GM19239 (cell line): ENCODE results near the gene LAMC2.
"Not testable (repeated sequence)": the region's sequence is repeated elsewhere in the genome, so short reads cannot be mapped to it uniquely, and the experiment has no call there.

ENCODE experiments used
- DNase-seq: peaks from one replicate; pipeline ENCODE4 v3.0.0; 2011; ENCODE audit warnings: low spot score; ENCODE audit not compliant: insufficient read length
- FAIRE-seq: peaks from 2 replicates; lab custom pipeline; 2011; peaks lifted over from hg19 to GRCh38; lab: Jason Lieb, UNC

Gene LAMC2

DNA sequence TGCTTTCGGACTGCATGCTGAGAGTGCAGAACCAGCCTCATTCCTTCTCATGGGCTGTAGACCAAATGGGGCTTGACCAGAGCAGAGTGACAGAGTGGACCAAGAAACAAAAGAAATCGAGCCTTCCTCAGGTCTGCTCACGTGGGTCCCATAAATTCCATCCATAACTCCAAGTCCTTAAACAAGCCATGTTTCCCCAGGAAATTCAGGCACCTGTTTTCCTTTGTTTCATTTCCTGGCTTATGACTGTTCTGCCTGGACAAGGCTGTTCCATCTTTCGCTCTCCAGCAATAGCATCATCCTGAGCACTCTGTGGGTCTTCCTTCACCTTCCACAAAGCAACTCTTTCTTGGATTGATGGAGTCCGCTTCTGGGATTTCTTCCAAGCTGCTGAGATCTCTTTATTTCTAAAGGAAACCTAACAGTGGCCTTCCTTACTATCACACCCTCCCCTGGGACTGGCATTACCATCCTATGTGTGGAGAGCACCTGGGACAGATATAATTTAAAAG, 63.9 kb downstream of the LAMC2 start:
- FAIRE-seq (no peak), DNase-seq (no peak)

DNA sequence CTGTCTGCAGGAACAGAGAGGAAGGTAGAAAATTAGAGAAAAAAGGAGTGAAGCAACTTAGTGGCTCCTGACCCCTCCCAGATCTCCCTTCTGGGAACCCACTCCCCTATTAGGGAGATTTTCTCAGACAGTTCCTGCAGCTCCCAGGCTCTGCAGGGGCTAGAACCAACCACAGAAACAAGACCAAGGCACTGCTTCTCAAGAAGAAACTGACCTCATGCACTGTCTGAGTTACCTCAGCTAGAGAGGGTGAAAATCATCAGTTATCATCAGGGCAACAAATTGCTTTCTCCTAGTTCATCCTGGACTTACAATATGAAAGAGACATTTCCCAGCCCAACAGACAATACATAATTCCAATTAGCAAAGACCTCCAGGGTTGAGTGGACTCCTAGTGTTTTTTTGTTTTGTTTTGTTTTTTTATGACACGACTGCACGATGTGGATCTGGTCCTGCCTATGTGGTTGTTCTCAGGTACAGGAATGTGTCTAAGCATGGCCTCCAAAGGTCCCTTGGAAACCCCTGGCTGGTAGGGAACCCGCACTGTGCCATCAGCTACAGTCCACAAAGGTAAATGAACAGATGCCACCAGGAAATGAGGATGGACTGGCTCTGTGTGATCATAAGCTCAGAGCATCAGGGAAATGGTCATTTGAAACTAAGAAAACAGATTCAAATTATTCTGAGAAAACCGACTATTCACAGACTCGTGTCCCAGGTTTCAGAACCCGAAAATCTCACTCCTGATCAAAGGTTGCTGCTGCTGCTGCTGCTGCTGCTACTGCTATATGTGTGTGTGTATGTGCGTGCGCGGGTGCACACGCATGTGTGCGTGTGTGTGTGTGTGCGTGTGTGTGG, 65.3 kb downstream of the LAMC2 start:
- FAIRE-seq, result no peak
- no peak for DNase-seq

GRCh38 chr1:183251959-183252450, 65.9 kb downstream of the LAMC2 start:
- no peak for DNase-seq
- no peak for FAIRE-seq

DNA sequence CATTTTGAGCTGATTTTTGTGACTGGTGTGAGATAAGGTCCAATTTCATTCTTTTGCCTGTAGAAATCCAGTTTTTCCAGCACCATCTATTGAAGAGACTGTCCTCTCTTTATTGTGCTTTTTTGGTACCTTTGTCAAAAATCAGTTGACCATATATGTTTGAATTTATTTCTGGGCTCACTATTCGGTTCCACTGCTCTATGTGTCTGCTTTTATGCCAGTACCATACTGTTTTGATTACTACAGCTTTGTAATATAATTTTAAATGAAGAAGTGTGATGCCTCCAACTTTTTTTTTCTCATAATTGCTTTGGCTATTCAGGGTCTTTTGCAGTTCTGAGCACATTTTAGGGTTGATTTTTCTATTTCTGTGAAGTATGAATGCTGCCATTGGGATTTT, 69.0 kb downstream of the LAMC2 start:
- FAIRE-seq (no peak), DNase-seq (no peak)

DNA sequence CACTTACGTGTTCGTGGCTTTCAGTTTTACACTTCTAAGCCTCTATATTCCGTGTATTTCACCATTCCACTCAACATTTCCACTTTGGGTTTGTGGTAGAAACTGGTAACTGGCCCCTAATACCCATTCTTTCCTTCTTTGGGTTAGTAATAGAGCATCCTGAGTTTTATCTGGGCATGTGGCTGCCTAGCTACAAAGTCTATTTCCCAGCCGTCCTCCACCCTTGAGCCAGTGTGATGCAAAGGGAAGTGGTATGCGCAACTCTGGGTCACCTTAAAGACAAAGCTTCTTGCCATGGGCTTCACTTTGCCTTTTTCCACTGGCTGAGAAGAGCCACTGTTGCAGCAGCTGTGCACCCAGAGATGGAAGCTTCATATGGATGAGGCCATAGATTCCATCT, 73.9 kb downstream of the LAMC2 start:
- DNase-seq, result no peak
- no peak for FAIRE-seq

GRCh38 chr1:183262628-183263200, 76.7 kb downstream of the LAMC2 start:
- FAIRE-seq (no peak), DNase-seq (no peak)

DNA sequence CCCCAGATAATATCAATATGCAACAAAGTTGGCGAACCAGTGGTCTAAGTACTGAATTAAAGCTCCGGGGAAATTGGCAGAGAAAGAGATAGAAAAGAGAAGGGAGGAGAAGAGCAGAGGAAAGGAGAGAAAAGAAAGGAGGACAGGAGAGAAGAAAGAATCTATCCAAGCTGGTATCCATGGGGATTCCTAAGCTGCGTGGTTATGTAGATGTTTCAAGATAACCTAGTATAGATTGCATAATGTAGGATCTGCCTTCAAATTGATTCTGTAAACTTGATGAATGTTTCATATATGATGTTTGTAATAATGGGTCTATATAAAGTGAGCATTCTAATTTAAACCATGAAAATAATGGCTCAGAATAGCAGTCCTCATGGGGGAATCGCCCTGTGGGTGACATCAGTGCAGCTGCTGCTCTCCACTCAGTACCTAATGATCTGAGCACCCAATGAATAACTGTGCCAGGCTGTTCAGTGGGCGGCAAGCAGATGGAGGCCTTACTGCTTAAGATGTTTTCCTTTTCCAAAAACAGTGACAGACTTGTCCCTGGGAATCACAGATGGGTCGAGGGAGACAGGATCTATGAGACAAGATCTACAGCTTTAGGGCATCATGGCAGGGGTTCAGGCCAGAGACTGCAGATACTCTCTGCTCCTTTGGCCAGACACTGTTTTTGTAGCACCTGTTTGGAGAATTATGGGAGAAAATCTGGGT, 78.0 kb downstream of the LAMC2 start:
- no peak for FAIRE-seq
- DNase-seq, result no peak

DNA sequence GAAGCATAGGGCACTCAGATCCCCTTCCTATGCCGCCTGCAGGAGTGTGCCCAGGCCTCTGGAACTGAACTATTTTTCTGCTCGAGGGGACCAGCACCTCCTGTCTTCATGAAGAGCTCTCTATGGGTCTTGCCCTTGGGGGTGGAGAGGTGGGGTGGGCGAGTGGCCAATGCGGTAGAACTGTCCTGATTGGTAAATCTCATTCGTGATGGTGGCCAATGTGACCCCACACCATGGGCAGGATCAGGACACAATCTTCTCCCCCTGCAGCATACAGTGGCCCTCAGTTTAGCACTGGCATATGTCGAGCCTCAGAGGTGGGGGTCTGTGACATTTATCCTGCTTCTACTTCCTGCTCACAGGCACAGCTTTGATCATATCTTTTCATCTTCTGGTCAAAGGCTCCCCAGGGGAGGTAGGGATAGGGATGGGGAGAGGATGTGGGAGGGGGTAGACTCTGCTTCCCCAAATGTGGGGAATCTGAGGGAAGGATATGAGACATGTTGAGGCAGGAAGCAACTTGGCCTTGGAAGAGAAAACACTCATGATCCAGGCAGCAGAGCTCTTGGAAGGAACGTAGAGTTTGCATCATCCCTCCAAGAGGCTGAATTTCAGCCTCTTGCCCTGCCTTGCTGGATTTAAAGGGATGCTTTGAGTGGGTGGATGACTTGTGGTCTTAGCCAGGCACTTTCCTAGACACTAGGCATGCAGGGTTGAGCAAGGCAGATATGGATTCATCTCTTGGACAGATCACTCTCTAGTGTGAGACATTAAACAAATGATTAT, 81.8 kb downstream of the LAMC2 start:
- FAIRE-seq, result no peak
- no peak for DNase-seq

DNA sequence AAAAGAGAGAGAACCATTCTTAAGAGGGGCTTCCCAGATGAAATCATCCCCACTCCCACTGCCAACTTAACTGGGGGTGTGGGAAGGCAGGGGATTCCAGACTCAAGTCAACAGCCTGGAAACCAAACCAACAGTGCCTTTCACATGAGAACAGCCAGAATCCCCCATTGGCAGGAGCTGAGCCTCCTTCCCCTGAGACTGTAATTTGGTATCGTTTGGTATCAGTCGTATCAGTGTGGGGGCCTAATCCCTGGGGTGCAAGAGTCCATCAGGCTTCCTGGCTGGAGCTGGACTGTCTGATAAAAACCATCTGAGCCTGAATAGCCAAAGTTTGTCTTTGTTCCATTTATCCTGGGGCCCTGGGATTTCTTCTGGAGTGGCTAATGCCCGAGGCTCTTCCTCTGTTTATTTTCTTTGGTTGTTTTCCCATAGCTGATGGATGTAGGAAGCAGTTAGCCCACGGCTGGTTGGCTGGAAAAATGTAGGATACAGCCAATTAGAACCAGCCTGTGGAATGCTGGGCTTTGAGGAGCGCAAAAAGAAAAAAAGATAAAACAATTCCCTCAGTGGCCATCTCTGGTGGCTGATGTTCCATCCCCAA, 84.6 kb downstream of the LAMC2 start:
- DNase-seq (no peak), FAIRE-seq (no peak)

- FAIRE-seq (no peak), DNase-seq (no peak)
Measured at GRCh38 chr1:183272390-183272848, 86.4 kb downstream of the LAMC2 start.

DNA sequence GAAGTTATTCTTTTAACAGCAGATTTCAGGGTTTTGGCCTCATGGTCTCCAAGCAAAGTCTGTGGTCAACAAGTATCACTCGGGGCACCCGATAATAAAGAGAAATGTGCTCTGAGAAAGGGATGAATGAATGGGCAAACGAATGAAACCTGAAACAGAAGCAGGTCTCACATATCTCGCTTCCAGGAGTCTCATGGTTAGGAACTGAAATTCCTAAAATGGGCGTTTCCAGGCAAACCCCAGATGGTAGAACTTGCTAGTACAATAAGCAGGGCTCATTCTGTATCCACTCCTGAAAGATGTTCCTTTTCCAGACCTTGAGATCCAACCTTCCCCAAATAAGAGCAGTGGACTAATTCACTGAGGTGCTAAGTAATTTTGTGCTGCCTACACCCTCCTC, 87.2 kb downstream of the LAMC2 start:
- no peak for DNase-seq
- no peak for FAIRE-seq

DNA sequence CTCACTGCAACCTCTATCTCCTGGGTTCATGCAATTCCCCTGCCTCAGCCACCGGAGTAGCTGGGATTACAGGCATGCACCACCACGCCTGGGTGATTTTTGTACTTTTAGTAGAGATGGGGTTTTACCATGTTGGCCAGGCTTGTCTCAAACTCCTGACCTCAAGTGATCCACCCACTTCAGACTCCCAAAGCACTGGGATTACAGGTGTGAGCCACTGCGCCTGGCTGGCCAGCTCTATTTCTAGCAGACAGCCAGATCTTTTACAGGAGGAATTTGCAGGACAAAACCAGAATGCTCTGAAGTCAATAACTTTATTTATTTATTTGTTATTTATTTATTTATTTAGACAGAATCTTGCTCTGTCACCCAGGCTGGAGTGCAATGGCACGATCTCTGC, 87.9 kb downstream of the LAMC2 start:
- not testable (repeated sequence) for DNase-seq, FAIRE-seq

DNA sequence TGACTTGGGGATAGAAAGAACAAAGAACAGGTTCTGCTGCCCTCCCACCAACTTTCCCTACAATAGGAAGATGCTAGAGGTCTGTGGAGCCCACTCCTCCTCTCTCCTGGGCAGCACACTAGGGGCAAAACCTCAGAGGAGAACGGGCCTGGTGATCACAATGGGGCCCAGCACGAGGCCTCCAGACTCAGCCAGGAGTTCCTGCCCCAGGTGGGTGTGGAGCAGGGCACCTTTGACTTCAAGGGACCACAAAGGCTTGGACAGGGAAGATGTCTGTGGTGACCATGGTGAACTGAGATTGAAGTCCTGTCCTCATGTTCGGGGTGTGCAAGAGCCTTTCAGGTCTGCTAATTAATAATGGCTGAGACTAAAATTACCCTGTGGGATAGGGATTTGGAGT, 88.8 kb downstream of the LAMC2 start:
- FAIRE-seq (no peak), DNase-seq (no peak)

DNA sequence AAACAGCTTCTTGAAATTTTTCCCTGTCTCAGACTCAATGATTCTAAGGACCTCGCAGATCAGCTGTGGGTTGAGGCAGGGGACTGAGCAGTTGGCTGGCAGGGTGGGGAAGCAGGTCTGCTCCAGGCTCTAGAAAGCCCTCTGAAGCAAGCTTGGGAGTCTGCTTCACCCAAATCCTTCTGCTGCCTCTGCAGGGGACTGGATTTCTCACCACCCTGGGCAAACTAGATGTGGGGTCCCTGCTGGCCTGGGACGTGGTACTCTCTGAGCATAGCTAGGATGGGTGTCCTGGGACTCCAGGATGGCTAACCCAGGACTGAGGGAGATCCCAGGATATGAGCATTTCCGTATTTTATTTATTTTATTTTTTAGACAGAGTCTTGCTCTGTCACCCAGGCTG, 89.3 kb downstream of the LAMC2 start:
- no peak for DNase-seq
- no peak for FAIRE-seq

- DNase-seq, result no peak
- no peak for FAIRE-seq
Measured at GRCh38 chr1:183276386-183277080, 90.5 kb downstream of the LAMC2 start.

DNA sequence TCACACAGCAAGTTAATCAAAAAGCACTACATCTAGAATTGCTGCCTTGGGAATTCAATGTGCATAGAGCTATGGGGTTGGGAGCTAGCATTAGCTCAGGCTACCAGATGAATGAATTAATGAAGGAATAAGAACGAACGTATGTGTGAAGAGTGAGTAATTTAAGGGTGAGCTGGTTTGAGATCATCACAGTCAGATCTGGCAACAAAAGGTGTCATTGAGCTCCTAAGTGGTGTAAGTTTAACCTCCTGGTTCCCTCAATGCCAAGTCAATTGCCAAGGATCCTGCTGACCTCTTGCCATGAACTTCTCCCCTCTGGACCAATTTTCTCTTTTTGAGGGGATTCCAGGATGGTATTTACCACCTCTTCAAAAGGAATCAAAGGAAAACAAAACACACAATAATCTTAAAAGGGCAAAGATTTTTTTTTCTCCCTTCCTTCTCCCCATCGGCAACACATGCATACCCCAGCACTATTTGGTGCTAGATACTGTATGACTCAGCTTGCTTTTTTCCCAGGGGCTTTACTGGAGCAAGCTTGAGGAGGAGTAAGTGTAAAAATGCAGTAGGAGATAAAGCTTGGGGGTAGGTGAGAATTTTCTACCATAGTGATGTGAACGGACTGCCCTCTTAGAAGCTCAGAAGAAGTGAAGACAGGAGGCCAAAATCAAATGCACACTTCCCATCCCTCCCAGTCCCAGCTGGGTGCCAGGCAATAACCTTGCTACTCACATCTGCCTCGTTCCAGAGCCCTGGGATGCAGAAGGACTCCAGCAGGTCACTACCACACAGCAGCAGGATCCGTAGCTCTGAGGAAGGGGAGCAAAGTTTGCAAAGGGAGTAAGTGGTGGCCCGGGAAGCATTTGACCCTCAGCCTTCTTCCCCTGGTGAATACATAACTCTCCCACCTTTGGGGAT, 92.0 kb downstream of the LAMC2 start:
- no peak for FAIRE-seq
- DNase-seq, result no peak

- FAIRE-seq (no peak), DNase-seq (no peak)
Measured at GRCh38 chr1:183278739-183279591, 92.9 kb downstream of the LAMC2 start.
